ENCODE data around the gene PRAMEF20.

The PRAMEF20 gene

GRCh38 chr1:13462682-13463081 lies 52.4 kb downstream of the PRAMEF20 start:
- DNase-seq (ENCODE audit: low read depth), result no peak

GRCh38 chr1:13465515-13465914 lies 55.3 kb downstream of the PRAMEF20 start:
- DNase-seq (ENCODE audit: low read depth), result no peak

- DNase-seq (ENCODE audit: low read depth), result no peak
Measured at GRCh38 chr1:13469343-13469742, 59.1 kb downstream of the PRAMEF20 start.

All from amniotic epithelial cell (primary cell).